GM18861 (cell line): ENCODE measurements around the gene FJX1.

Experiments used
- ATAC-seq: cut with Tn5 transposase; IDR thresholded peaks from one replicate; pipeline ENCODE4 v1.9.1; 2021; ENCODE audit not compliant: unreplicated experiment

The FJX1 gene

DNA sequence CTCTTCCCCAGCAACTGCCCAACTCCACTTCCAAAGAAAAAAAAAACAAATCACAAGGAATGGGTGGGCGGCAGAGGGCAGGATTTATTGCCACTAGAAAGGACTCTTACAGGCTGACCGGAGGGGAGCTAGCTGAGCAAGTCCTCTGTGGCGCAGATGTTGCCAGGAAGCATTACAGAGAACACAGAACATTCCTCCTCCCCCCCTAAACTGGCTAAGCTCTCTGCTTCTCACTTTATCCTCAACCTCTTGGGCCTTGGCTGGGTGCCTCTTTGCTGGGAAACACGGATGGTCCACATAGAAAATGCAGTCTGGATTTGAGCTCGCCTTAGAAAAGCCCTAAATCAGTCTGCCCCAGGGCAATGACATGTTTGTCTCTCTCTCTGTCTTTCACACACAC lies 12.6 kb upstream of the FJX1 start:
- no peak for ATAC-seq

DNA sequence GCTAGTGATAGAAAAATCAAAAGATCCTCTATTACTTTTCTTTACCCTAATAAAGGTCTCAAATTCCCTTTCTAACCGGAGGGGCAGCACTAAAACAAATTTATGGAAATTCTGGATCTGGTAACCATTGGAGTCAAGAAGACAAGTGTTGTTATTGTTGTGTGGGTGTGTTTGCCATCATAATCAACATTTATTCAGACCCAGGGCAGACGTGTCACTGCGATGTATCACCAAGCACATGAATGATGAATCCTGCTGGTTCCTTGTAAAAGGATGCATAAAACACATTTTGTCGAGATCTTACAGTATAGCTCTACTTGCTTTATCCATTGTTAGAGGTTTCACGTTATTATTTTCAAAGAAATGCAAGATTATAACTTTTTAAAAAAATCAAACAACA lies 12.1 kb upstream of the FJX1 start:
- ATAC-seq: no peak

DNA sequence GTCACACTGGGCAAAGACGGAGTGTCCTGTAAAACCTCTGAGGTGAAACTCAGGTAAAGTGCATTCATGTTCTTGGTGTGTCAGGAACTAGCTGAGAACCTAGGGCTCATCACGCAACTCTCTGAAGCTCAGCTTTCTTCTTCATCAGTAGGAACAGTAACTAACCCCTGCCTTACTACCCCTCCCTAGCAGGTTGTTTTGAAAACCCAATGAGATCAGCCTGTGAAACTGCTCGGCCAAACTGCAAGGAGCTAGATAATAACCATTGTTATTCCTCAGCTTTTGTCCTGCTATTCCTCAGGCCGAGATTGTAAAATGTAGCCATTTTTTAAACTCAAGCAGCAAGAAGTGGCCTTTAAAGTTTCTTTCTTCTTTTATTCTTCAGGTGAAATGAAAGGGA lies 9.8 kb upstream of the FJX1 start:
- ATAC-seq: no peak

DNA sequence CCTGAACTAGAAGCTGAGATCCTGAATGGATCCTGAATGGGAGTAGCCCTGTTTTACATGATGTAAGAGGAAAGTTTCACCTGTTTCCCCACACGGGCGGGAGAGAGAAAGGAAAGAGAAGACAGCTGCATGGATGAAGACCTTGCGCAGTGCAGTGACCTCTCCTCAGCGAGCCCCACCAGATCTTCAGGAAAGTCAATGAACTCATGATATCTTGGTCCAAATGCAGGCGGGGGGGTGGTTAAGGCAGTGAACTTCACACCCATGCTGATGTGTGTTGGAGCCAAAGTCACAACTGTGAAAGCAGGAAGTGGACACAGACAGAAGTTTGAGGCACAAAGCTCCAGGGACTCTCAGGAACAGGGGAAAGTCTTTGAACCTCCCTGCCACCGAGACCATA lies 8.6 kb upstream of the FJX1 start:
- ATAC-seq: no peak

DNA sequence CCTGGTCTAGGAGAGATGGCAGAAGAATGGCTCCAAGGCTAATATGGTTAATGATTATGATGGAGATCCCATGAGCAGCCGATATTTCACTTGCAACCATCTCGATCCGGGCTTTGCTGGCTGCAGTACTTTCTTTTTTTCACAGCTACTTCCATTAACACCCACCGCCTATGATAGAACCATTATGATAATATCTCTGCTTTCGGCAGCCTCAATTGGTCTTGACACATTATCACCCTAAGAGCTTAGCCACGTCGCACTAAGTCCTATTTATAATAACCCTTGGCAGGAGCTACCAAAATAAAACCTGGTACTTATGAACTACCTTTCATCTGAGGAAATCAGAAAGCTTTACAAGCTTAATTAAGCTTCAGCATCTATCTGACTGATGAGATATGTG lies 7.6 kb upstream of the FJX1 start:
- no peak for ATAC-seq

DNA sequence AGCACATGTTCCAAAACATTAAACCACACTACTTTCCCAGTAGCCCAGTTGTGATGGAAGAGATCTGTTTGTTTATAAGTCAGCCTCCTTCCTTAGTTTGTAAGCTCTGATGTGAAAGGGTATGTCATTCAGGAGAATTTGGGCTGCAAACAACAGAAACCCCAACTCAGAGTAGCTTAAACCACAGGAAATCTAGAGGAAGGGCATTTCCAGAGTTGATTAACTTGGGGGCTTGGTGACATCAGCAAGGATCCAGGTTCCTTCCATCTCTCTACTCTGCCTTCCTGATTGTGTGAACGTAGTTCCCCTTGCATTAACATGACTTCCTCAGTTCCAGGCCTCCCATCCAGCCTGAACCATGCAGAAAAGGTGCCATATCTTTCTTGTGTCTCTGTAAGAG lies 6.5 kb upstream of the FJX1 start:
- no peak for ATAC-seq

DNA sequence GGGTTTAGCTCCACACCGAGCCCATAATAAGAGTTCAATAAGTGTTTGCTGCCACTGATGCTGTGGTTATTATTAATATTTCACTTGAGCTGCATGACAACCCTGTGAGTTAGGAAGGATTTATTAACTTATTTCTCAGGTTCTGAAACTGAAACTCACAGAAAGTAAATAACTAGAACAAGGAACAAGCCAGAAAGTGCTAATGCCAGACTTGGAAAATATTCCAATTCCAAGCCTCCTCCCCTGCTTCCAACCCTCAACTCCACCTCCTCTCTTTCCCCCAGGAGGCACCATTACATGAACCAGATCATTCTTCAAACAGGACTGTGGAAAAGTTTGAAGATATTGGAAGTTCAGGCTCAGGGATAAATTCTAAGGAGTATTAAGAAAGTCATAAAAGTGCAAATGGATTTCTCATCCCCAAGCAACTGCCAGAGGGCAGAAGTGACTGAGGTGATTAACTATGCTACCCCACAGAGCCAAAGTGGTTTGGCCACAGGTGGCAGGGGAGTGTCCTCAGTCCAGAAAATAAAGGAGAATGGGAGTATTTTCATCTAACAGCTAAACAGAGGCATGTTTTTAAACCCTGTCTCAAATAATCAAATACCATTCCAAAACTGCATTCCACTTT lies 3.2 kb upstream of the FJX1 start:
- no peak for ATAC-seq

DNA sequence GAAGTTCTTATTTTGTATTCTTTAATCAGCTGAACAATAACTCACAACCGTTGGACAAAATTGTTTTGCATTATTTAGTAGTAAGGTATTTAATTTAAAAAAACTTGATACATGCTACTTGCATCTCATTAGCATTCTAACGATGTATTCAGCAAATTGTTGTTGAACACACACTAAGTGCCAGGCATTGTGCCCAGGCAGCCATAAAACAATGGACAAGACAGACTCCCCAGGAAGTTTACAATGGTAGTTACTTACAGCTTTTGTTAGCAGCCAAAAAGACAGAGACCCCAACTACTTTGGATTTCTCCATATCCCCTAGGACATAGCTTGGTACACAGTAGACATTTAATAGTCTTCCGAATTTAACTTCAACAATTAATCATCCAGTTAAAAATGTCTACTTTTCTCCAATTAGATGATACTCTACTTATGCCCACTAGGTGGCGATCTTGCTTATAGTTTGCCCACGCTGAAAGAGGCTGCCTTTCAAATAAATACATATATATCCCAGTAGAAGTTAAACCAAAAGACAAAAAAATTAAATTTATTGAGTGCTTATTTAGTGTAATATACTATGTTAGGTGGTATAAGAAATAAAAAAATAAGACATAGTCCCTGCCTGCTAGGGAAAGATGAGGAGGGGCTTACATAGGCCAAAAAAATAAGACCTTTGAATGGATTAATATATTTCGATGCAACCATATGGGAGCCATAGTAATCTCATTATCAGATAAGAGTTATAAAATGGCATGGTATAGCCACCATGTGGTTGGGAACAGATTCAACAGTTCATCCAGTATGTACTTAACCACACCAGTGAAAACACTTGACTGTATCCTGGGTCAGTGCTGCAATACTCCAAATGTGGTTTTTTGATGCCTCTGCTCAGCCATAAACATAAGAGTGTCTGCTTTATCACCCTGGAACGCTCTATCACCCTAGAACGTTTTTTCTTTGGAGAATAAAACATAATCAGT lies 2.0 kb upstream of the FJX1 start:
- ATAC-seq: no peak

DNA sequence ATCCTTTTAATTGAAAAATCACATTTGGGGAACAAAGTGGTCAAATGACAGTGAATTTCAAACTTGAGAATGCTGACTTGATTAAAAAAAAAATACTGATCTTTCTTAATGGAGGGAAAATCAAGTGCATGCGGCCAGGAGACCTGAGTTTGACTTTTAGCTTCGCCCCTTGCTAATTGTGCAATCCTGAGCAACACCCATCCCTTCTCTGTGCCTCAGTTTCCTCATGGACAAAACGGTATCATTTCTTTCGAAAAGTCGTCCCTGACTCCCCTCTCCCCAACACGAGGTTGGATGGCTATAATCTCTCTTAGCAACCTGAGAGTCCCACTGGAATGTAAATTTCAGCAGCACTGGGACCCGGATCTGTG lies 959 bp upstream of the FJX1 start:
- ATAC-seq: no peak

DNA sequence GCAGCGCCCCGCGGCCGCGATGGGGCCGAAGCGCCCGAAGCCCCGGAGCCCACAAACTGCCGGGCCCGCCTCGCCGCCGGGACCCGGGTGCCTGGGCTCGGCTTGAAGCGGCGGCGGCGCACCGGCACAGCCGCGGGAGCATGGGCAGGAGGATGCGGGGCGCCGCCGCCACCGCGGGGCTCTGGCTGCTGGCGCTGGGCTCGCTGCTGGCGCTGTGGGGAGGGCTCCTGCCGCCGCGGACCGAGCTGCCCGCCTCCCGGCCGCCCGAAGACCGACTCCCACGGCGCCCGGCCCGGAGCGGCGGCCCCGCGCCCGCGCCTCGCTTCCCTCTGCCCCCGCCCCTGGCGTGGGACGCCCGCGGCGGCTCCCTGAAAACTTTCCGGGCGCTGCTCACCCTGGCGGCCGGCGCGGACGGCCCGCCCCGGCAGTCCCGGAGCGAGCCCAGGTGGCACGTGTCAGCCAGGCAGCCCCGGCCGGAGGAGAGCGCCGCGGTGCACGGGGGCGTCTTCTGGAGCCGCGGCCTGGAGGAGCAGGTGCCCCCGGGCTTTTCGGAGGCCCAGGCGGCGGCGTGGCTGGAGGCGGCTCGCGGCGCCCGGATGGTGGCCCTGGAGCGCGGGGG lies 346 bp downstream of the FJX1 start:
- ATAC-seq: peak; percentile 27

DNA sequence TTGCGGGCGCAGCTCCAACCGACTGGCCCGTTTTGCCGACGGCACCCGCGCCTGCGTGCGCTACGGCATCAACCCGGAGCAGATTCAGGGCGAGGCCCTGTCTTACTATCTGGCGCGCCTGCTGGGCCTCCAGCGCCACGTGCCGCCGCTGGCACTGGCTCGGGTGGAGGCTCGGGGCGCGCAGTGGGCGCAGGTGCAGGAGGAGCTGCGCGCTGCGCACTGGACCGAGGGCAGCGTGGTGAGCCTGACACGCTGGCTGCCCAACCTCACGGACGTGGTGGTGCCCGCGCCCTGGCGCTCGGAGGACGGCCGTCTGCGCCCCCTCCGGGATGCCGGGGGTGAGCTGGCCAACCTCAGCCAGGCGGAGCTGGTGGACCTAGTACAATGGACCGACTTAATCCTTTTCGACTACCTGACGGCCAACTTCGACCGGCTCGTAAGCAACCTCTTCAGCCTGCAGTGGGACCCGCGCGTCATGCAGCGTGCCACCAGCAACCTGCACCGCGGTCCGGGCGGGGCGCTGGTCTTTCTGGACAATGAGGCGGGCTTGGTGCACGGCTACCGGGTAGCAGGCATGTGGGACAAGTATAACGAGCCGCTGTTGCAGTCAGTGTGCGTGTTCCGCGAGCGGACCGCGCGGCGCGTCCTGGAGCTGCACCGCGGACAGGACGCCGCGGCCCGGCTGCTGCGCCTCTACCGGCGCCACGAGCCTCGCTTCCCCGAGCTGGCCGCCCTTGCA lies 1.0 kb downstream of the FJX1 start:
- peak; percentile 20 for ATAC-seq

DNA sequence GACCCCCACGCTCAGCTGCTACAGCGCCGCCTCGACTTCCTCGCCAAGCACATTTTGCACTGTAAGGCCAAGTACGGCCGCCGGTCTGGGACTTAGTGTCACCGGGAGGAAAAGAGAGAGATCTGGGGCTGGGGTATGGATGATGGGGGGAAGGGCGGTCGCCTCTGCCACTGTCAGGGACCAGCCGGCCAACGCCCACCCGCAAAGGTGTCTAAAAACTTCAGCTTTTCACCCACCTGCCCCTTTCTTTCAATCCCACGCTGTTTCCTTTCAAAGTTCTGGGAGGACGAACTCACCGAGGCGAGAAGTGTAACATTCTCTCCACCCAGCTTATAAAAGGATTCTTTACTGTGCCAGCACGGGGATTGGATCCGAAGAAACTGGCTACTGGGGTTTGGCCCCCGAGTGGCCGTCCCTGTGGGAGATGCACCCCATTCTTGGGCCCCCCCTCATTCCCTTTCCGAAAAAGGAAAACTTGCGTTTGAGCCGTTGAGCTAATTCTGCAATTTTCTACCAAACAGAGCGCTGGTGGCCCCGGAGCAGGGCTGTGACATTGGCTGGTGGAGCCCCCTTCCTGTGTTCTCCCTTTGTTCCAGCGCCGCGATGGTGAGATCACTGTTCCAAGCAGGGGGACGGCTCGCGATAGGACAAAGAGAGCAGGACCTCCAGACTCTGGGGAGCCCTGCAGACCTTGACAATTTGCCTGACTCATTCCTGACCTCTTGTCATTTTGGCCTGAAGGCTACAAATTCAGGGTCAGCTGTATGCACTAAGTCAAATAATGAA lies 1.8 kb downstream of the FJX1 start:
- no peak for ATAC-seq

DNA sequence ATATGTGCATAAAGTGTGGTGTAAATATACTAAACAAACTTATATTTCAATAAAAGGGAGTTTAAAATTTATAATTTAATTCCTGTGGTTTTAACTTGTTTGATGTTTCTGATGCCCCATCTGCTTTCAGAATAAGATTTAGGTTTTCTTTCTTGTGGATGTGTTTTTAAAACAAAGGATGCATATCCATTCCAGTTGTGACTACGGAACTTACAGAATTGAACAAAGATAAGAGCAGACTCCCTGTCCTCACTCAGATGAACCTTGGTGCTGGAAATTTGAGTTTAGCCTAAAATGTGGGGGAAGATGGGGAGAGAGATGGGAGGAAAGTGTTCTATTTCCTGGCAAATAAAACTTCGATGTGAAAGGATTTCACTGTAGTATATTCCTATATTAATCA lies 2.5 kb downstream of the FJX1 start:
- ATAC-seq: no peak

DNA sequence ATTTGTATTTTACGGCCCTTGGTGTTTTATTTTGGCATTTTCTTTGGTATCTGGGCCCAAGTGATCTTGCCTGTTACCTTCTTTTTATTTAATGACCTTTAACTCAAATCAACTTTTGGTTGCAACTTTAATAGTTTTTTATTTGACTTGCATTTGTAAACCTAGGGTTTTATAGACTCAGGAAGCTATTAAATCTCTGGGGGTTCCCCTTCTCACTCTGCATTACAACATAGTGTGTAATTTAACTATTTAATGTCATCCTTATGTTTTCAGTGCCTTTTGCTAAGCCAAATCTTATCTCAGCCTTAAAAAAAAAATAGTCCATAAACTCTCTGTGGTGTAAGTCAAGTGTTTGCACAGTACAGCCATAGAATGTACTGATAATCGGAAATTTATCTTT lies 3.4 kb downstream of the FJX1 start:
- no peak for ATAC-seq

DNA sequence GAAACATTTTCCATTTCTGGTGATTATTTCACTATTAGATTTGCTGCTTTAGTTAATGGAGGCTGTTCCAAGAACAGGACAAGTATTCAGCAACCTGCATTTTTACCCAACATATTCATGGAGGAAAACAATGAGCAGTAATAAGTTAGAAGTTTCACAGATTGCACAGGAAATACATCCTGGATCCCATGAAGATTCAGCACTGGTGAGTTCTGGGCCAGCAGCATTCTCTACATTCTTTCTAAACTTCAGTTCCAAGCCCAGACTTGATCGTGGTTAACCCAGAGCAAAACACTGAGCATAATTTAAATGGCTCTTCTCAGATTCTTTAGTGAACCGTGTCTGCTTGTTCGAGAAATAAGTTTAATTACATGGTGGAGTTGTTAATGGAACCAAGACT lies 3.8 kb downstream of the FJX1 start:
- no peak for ATAC-seq

DNA sequence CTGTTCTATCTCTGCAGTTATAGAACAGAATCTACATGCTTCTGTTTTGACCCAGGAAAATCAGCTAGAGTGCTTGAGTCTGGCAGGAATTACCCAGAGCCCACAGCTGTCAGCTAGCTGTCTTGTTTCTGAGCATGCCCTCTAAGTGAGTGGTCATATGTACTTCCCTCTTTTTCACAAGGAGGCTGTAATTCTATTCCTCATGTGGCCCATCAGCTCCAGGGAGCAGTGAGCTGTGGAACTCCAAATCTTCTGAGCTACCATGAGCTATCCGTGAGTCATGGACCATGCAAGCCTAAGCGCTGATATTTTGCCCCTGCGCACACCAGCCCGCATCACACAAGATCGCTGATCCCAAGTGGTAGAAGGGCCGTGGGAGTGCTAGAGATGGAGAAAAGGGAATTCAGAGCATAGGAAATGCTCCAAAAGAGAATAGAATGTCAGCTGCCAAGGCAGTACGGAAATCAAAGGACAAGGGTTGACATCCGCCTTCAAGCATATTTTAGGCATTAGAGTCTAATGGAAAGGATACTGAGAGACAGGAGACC lies 5.4 kb downstream of the FJX1 start:
- ATAC-seq: no peak

DNA sequence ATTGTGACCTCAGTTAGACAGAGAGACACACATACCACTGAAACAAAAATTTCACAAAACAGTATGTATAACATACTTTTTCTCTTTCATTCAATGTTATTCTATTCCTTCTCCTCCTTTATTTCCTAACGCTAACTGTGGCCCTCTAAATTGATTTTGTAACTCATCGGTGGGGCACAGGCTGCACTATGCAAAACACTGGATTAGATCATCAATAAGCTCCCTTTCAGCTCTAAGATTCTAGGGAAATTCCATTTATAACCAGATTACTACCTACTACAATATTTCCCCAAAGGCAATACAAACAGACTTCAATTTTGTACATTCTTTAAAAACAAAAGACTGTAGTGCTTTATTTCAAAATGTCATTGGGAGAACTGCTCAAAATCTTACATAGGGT lies 6.1 kb downstream of the FJX1 start:
- no peak for ATAC-seq

DNA sequence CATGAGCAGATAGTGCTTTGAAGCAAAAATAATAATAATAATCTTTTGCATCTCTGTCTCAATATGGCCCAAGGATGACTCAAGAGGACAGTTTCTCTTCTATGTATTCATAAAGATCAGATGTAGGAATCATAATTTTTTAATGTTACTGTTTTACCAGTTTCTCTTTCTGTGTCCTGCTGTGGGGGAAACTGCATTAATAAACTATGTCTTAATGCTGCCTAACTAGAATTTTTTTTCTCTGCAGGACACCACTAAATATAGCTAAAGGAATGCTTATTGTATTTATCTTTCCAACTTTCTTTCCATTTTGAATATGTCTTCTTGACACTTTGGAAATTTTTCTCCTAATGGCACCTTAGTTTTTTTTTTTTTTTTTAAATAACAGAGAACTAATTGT lies 6.5 kb downstream of the FJX1 start:
- ATAC-seq: no peak

DNA sequence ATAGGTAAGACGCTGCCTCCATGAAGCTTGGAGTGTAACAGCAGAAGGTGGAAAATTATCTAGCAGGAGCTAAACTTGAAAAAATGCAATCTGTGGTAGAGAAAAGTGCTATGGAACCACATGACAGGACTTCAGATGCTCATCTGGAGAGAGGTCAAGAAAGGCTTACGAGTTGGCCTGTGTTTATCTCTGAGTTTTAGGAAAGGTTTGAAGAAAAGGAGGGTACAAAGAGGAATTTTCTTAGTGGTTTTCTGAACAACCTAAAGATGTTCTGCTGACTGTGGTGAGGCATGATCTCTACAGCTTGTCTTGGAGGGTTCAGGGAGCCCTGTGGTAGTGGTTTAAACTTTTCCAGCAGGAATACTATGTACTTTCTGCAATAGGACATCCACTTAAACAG lies 8.2 kb downstream of the FJX1 start:
- ATAC-seq: no peak

DNA sequence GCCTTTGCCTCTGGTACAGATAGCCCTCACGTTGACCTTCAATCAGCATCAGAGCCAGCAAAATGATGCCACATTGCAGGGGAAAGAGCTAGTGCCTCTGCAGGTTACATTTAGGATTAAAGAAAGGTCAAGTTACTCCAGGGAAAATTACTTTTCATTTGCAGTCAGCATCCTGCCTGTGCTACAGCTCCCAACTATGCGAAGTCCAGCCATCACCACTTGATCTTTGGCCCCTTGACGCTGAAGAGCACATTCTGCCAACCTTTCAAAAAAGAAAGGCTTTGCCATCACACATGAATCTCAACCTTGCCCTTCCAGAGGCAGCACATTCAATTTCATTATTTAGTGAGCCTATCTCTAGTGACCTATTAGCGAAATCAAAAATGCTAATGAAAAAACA lies 11.3 kb downstream of the FJX1 start:
- no peak for ATAC-seq
